ENCODE data around the gene SIRT3. TPM values are rescaled to one million over a fixed set of nuclear protein-coding genes. Genes with fewer than 3 reads are reported as not detected.
"Not testable (repeated sequence)": the region's sequence is repeated elsewhere in the genome, so short reads cannot be mapped to it uniquely, and the experiment has no call there.

Gene SIRT3
- total and polyA plus RNA-seq, 3 experiments from 2014 or later, result 12.2 to 14.8 (median 13.6) TPM

- peaks cover 6% of the 10 kb centered on the region for H3K36me3 ChIP-seq (ENCODE audit: insufficient read depth, low read length)
- Mint-ChIP-seq H3K27me3 (no peaks in the 10 kb centered on the region), H3K9me3 (peaks cover 0 to 1% (median 0%) of the 10 kb centered on the region in 5 donors), H3K4me3 (no peak overlapping the region), H3K27ac (peak overlapping the region in 3 of 8 donors; percentile 17 to 74 (median 57)), H3K4me1 (peaks cover 4 to 12% (median 5%) of the 10 kb centered on the region in 3 donors), H3K36me3 (peaks cover 0 to 45% (median 4%) of the 10 kb centered on the region in 3 donors)
- ChIA-PET CTCF (no interaction called here), POLR2A (no interaction called here)
- H3K9me3 ChIP-seq (ENCODE audit: low read length), result no peaks in the 10 kb centered on the region
- H3K4me3 ChIP-seq (ENCODE audit: low read length), result no peak overlapping the region
- no peak for DNase-seq
- H3K27ac ChIP-seq (ENCODE audit: low read depth, low read length), result no peak overlapping the region
- no peaks in the 10 kb centered on the region for H3K4me1 ChIP-seq (ENCODE audit: insufficient read depth, low read length)
- H3K27me3 ChIP-seq (ENCODE audit: insufficient read depth, low read length, poor library complexity, severe bottlenecking), result no peaks in the 10 kb centered on the region
Measured at GRCh38 chr11:225734-226453, 10.2 kb downstream of the SIRT3 start.

- peaks cover 0 to 41% (median 4%) of the 10 kb centered on the region in 3 donors for H3K36me3 Mint-ChIP-seq
- POLR2A ChIA-PET, result no interaction called here
Measured at GRCh38 chr11:224424-224823, 11.7 kb downstream of the SIRT3 start.

DNA sequence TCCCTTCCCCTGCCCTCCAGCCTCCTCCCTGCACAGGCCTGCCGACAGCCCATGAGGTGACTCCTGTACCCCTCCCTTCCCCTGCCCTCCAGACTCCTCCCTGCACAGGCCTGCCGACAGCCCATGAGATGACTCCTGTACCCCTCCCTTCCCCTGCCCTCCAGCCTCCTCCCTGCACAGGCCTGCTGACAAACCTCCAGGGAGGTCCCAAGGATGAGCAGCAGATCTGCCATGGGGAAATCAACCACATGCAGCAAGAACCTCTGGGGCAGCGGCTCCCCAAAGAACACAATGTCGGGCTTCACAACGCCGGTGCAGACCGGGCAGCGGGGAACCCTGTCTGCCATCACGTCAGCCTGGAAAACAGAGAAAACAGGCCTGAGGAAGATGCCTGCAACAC is 12.3 kb downstream of the SIRT3 start:
- peaks cover 6% of the 10 kb centered on the region for H3K36me3 ChIP-seq (ENCODE audit: insufficient read depth, low read length)
- H3K4me3 ChIP-seq (ENCODE audit: low read length), result no peak overlapping the region
- H3K27ac ChIP-seq (ENCODE audit: low read depth, low read length), result no peak overlapping the region
- H3K9me3 Mint-ChIP-seq, result peaks cover 0 to 1% (median 0%) of the 10 kb centered on the region in 5 donors
- no peak for DNase-seq
- peaks cover 0 to 42% (median 8%) of the 10 kb centered on the region in 3 donors for H3K36me3 Mint-ChIP-seq
- ChIA-PET POLR2A (no interaction called here), CTCF (no interaction called here)
- H3K27me3 ChIP-seq (ENCODE audit: insufficient read depth, low read length, poor library complexity, severe bottlenecking), result no peaks in the 10 kb centered on the region
- no peak overlapping the region for H3K27ac Mint-ChIP-seq
- no peaks in the 10 kb centered on the region for H3K9me3 ChIP-seq (ENCODE audit: low read length)
- no peak overlapping the region for H3K4me3 Mint-ChIP-seq
- H3K4me1 ChIP-seq (ENCODE audit: insufficient read depth, low read length), result no peaks in the 10 kb centered on the region
- H3K27me3 Mint-ChIP-seq, result no peaks in the 10 kb centered on the region
- H3K4me1 Mint-ChIP-seq, result peaks cover 4 to 12% (median 5%) of the 10 kb centered on the region in 3 donors

More at GRCh38 chr11:224424-224823, 11.7 kb downstream of the SIRT3 start:
- Mint-ChIP-seq H3K27ac (peak overlapping the region in 2 of 8 donors; percentile 54 to 70), H3K27me3 (no peaks in the 10 kb centered on the region), H3K4me3 (no peak overlapping the region), H3K9me3 (peaks cover 0 to 1% (median 0%) of the 10 kb centered on the region in 5 donors), H3K4me1 (peaks cover 4 to 12% (median 5%) of the 10 kb centered on the region in 3 donors)
- Histone ChIP-seq H3K4me1 (ENCODE audit: insufficient read depth, low read length) (no peaks in the 10 kb centered on the region), H3K4me3 (ENCODE audit: low read length) (no peak overlapping the region), H3K9me3 (ENCODE audit: low read length) (no peaks in the 10 kb centered on the region), H3K27ac (ENCODE audit: low read depth, low read length) (no peak overlapping the region), H3K27me3 (ENCODE audit: insufficient read depth, low read length, poor library complexity, severe bottlenecking) (no peaks in the 10 kb centered on the region), H3K36me3 (ENCODE audit: insufficient read depth, low read length) (peaks cover 6% of the 10 kb centered on the region)
- no peak for DNase-seq
- CTCF ChIA-PET, result no interaction called here

- POLR2A ChIA-PET, result no interaction called here
- no peak overlapping the region for H3K27ac ChIP-seq (ENCODE audit: low read depth, low read length)
- H3K27me3 Mint-ChIP-seq, result no peaks in the 10 kb centered on the region
- H3K36me3 ChIP-seq (ENCODE audit: insufficient read depth, low read length), result peaks cover 6% of the 10 kb centered on the region
- H3K36me3 Mint-ChIP-seq, result peaks cover 0 to 39% (median 8%) of the 10 kb centered on the region in 3 donors
- DNase-seq, result no peak
- H3K27ac Mint-ChIP-seq, result peak overlapping the region in 4 of 8 donors; percentile 5 to 89 (median 62)
- H3K4me1 Mint-ChIP-seq, result peaks cover 0 to 5% (median 1%) of the 10 kb centered on the region in 3 donors
- H3K27me3 ChIP-seq (ENCODE audit: insufficient read depth, low read length, poor library complexity, severe bottlenecking), result no peaks in the 10 kb centered on the region
- peak overlapping the region in 1 of 7 donors; percentile 2 for H3K4me3 Mint-ChIP-seq
- no peaks in the 10 kb centered on the region for H3K4me1 ChIP-seq (ENCODE audit: insufficient read depth, low read length)
- H3K9me3 ChIP-seq (ENCODE audit: low read length), result no peaks in the 10 kb centered on the region
- no peak overlapping the region for H3K4me3 ChIP-seq (ENCODE audit: low read length)
- peaks cover 0 to 1% (median 0%) of the 10 kb centered on the region in 5 donors for H3K9me3 Mint-ChIP-seq
- CTCF ChIA-PET, result no interaction called here
Measured at GRCh38 chr11:223026-223789, 12.9 kb downstream of the SIRT3 start.

- H3K9me3 Mint-ChIP-seq, result peaks cover 0 to 1% (median 0%) of the 10 kb centered on the region in 5 donors
Measured at GRCh38 chr11:221998-222789, 13.9 kb downstream of the SIRT3 start.

DNA sequence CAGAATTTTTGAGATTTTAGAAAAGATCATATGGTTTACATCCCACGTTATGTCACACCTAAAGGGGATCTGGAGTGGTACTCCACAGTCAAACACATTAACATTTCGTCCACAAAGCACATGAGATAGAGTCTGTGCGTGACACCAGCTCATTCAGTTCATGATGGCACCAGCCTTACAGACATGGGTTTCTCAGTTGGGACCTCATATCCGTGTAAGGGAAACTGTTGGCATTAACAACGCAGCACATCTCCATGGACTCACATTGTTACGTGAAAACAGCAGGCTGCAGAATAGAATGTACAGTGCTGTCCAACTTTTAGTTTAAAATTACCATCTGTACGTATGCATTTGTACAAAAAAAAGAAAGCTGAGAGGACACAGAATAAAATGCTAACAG is 14.6 kb downstream of the SIRT3 start:
- no peak overlapping the region for H3K27ac ChIP-seq (ENCODE audit: low read depth, low read length)
- H3K4me1 Mint-ChIP-seq, result peaks cover 0 to 5% (median 0%) of the 10 kb centered on the region in 3 donors
- H3K4me1 ChIP-seq (ENCODE audit: insufficient read depth, low read length), result no peaks in the 10 kb centered on the region
- no peak overlapping the region for H3K4me3 Mint-ChIP-seq
- H3K9me3 ChIP-seq (ENCODE audit: low read length), result no peaks in the 10 kb centered on the region
- DNase-seq, result no peak
- H3K36me3 ChIP-seq (ENCODE audit: insufficient read depth, low read length), result peaks cover 6% of the 10 kb centered on the region
- H3K27ac Mint-ChIP-seq, result no peak overlapping the region
- POLR2A ChIA-PET, result no interaction called here
- H3K27me3 ChIP-seq (ENCODE audit: insufficient read depth, low read length, poor library complexity, severe bottlenecking), result no peaks in the 10 kb centered on the region
- H3K36me3 Mint-ChIP-seq, result peaks cover 0 to 39% (median 7%) of the 10 kb centered on the region in 3 donors
- no peaks in the 10 kb centered on the region for H3K27me3 Mint-ChIP-seq
- peaks cover 0 to 1% (median 0%) of the 10 kb centered on the region in 5 donors for H3K9me3 Mint-ChIP-seq
- H3K4me3 ChIP-seq (ENCODE audit: low read length), result no peak overlapping the region
- CTCF ChIA-PET, result no interaction called here

More at GRCh38 chr11:221998-222789, 13.9 kb downstream of the SIRT3 start:
- H3K27me3 ChIP-seq (ENCODE audit: insufficient read depth, low read length, poor library complexity, severe bottlenecking), result no peaks in the 10 kb centered on the region
- Mint-ChIP-seq H3K4me3 (peak overlapping the region in 1 of 7 donors; percentile 2), H3K27me3 (no peaks in the 10 kb centered on the region), H3K36me3 (peaks cover 0 to 39% (median 7%) of the 10 kb centered on the region in 3 donors), H3K4me1 (peaks cover 0 to 5% (median 0%) of the 10 kb centered on the region in 3 donors), H3K27ac (peak overlapping the region in 2 of 8 donors; percentile 50 to 54)
- no peak overlapping the region for H3K27ac ChIP-seq (ENCODE audit: low read depth, low read length)
- H3K9me3 ChIP-seq (ENCODE audit: low read length), result no peaks in the 10 kb centered on the region
- no peak overlapping the region for H3K4me3 ChIP-seq (ENCODE audit: low read length)
- peaks cover 6% of the 10 kb centered on the region for H3K36me3 ChIP-seq (ENCODE audit: insufficient read depth, low read length)
- no peak for DNase-seq
- H3K4me1 ChIP-seq (ENCODE audit: insufficient read depth, low read length), result no peaks in the 10 kb centered on the region
- CTCF ChIA-PET, result no interaction called here
- POLR2A ChIA-PET, result no interaction called here

DNA sequence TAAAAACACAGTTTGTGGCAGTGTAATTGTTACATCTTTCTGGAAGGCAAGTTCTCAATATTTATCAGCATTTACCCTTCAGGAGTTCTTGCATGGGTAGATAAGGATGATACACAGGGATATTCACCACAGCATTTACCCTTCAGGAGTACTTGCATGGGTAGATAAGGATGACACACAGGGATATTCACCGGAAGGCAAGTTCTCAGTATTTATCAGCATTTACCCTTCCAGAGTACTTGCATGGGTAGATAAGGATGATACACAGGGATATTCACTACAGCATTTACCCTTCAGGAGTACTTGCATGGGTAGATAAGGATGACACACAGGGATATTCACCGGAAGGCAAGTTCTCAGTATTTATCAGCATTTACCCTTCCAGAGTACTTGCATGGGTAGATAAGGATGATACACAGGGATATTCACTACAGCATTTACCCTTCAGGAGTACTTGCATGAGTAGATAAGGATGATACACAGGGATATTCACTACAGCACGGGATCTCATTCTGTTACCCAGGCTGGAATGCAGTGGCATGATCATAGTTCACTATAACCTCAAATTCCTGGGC is 15.4 kb downstream of the SIRT3 start:
- H3K4me3 ChIP-seq (ENCODE audit: low read length); H3K27ac Mint-ChIP-seq; CTCF ChIA-PET; H3K9me3 ChIP-seq (ENCODE audit: low read length); H3K4me3 Mint-ChIP-seq; H3K4me1 Mint-ChIP-seq; H3K4me1 ChIP-seq (ENCODE audit: insufficient read depth, low read length); H3K9me3 Mint-ChIP-seq; H3K27ac ChIP-seq (ENCODE audit: low read depth, low read length); DNase-seq; POLR2A ChIA-PET; H3K27me3 ChIP-seq (ENCODE audit: insufficient read depth, low read length, poor library complexity, severe bottlenecking); H3K36me3 ChIP-seq (ENCODE audit: insufficient read depth, low read length); H3K27me3 Mint-ChIP-seq: not testable (repeated sequence)
- peaks cover 0 to 39% (median 7%) of the 10 kb centered on the region in 3 donors for H3K36me3 Mint-ChIP-seq

All from CD8-positive, alpha-beta memory T cell (primary cell).